ENCODE data around the gene RNF114. TPM values are rescaled to one million over a fixed set of nuclear protein-coding genes. Genes with fewer than 3 reads are reported as not detected.
"Not testable (repeated sequence)": the region's sequence is repeated elsewhere in the genome, so short reads cannot be mapped to it uniquely, and the experiment has no call there.

RNF114 gene
- polyA plus RNA-seq, 1 donor (not counting 4 experiments of a cell fraction or from before 2014, with no cell fraction given): 58.4 TPM

DNA sequence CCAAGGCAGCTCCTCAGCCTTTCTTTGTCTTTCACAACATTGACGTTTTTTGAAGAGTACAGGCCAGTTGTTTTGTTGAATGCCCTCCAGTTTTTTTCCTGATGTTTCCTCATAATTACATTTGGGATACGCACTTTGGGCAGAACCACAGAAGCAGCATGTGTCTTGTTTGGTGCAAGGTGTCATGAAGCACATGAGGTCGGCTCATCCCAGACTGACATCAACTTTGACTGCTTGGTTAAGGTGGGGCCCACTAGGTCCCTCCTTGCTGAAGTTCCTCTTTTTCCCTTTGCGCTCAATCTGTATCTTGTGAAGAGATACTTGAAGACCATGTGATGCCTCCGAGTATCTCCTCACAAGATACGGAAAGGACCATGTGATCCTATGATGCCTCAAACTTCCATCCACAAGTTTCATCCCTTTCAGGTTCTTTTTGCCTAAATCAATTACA lies 57.1 kb downstream of the RNF114 start:
- H3K9me3 ChIP-seq (ENCODE audit: control insufficient read depth, low read depth, low read length): no peaks in the 10 kb centered on the region
- no peak overlapping the region for H3K27ac ChIP-seq (ENCODE audit: control insufficient read depth, insufficient read depth, low read length)
- no peaks in the 10 kb centered on the region for H4K20me1 ChIP-seq (ENCODE audit: control insufficient read depth, extremely low read depth, insufficient read depth, low read length)
- dilution Hi-C loops (cut with MboI; ENCODE audit: extremely low pct_ligation_motif_present, low sequenced_read_pairs): no loop called here
- no peak overlapping the region for H3K4me3 ChIP-seq (ENCODE audit: control insufficient read depth in 2 of 3, extremely low read depth in 1 of 3, insufficient read depth in 2 of 3, low read depth in 1 of 3, low read length in 3 of 3)
- no peak for FAIRE-seq
- H3K9me1 ChIP-seq (ENCODE audit: control insufficient read depth, extremely low read depth, insufficient read depth, low read length): no peaks in the 10 kb centered on the region
- H2AFZ ChIP-seq (ENCODE audit: control insufficient read depth, low read length): no peak overlapping the region
- no peaks in the 10 kb centered on the region for H3K36me3 ChIP-seq (ENCODE audit: control insufficient read depth in 2 of 2, extremely low read depth in 1 of 2, insufficient read depth in 2 of 2, low read length in 2 of 2)
- no peak overlapping the region for H3K9ac ChIP-seq (ENCODE audit: control insufficient read depth, extremely low read depth, insufficient read depth, low read length)
- H3K79me2 ChIP-seq (ENCODE audit: control insufficient read depth, insufficient read depth, low read length): no peaks in the 10 kb centered on the region
- H3K4me1 ChIP-seq (ENCODE audit: control insufficient read depth, extremely low read depth, insufficient read depth, low read length): no peaks in the 10 kb centered on the region
- no peaks in the 10 kb centered on the region for H3K27me3 ChIP-seq (ENCODE audit: control insufficient read depth, extremely low read depth, insufficient read depth, low read length)
- no peak for DNase-seq (ENCODE audit: low read depth, low spot score)
- H3K4me2 ChIP-seq (ENCODE audit: control insufficient read depth, extremely low read depth, insufficient read depth, low read depth, low read length): no peak overlapping the region
- no peak for TF ChIP-seq EZH2 (IDR thresholded peaks at IDR 0.05; ENCODE audit: low read length)
- TF ChIP-seq, protein P1, sequence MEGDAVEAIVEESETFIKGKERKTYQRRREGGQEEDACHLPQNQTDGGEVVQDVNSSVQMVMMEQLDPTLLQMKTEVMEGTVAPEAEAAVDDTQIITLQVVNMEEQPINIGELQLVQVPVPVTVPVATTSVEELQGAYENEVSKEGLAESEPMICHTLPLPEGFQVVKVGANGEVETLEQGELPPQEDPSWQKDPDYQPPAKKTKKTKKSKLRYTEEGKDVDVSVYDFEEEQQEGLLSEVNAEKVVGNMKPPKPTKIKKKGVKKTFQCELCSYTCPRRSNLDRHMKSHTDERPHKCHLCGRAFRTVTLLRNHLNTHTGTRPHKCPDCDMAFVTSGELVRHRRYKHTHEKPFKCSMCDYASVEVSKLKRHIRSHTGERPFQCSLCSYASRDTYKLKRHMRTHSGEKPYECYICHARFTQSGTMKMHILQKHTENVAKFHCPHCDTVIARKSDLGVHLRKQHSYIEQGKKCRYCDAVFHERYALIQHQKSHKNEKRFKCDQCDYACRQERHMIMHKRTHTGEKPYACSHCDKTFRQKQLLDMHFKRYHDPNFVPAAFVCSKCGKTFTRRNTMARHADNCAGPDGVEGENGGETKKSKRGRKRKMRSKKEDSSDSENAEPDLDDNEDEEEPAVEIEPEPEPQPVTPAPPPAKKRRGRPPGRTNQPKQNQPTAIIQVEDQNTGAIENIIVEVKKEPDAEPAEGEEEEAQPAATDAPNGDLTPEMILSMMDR (optimal IDR thresholded peaks at IDR 0.05 in 1 of 3, IDR thresholded peaks at IDR 0.05 in 1 of 3, conservative IDR thresholded peaks at IDR 0.05 in 1 of 3; ENCODE audit: extremely low read depth in 1 of 3, insufficient read depth in 2 of 3, low read length in 3 of 3): no peak

DNA sequence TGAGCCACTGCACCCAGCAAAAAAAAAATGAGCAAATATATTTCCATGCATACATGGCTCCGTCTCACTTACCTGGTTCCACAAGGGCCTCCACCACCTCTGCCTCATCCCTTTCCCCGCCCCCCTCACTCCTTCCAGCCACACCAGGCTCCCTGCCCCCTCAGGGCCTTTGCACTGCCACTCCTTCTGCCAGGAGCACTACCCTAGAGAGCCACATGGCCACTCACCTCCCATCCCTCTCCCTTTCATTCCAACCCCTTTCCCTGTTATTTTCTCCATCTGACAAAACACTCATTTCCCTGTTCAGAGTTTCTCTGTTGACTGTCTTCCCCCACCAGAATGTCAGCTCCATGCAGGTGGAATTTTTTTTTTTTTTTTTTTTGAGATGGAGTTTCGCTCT lies 59.4 kb downstream of the RNF114 start:
- no peaks in the 10 kb centered on the region for H3K9me1 ChIP-seq (ENCODE audit: control insufficient read depth, extremely low read depth, insufficient read depth, low read length)
- no peaks in the 10 kb centered on the region for H3K36me3 ChIP-seq (ENCODE audit: control insufficient read depth in 2 of 2, extremely low read depth in 1 of 2, insufficient read depth in 2 of 2, low read length in 2 of 2)
- no peaks in the 10 kb centered on the region for H3K9me3 ChIP-seq (ENCODE audit: control insufficient read depth, low read depth, low read length)
- H4K20me1 ChIP-seq (ENCODE audit: control insufficient read depth, extremely low read depth, insufficient read depth, low read length): no peaks in the 10 kb centered on the region
- dilution Hi-C loops (cut with MboI; ENCODE audit: extremely low pct_ligation_motif_present, low sequenced_read_pairs): no loop called here
- H3K4me2 ChIP-seq (ENCODE audit: control insufficient read depth, extremely low read depth, insufficient read depth, low read depth, low read length): no peak overlapping the region
- no peaks in the 10 kb centered on the region for H3K79me2 ChIP-seq (ENCODE audit: control insufficient read depth, insufficient read depth, low read length)
- no peak overlapping the region for H3K9ac ChIP-seq (ENCODE audit: control insufficient read depth, extremely low read depth, insufficient read depth, low read length)
- no peaks in the 10 kb centered on the region for H3K27me3 ChIP-seq (ENCODE audit: control insufficient read depth, extremely low read depth, insufficient read depth, low read length)
- FAIRE-seq (no peak), DNase-seq (ENCODE audit: low read depth, low spot score) (no peak)
- H3K4me1 ChIP-seq (ENCODE audit: control insufficient read depth, extremely low read depth, insufficient read depth, low read length): no peaks in the 10 kb centered on the region
- H3K4me3 ChIP-seq (ENCODE audit: control insufficient read depth in 2 of 3, extremely low read depth in 1 of 3, insufficient read depth in 2 of 3, low read depth in 1 of 3, low read length in 3 of 3): no peak overlapping the region
- TF ChIP-seq EZH2 (IDR thresholded peaks at IDR 0.05; ENCODE audit: low read length): no peak
- TF ChIP-seq, protein P1 (optimal IDR thresholded peaks at IDR 0.05 in 1 of 3, IDR thresholded peaks at IDR 0.05 in 1 of 3, conservative IDR thresholded peaks at IDR 0.05 in 1 of 3; ENCODE audit: extremely low read depth in 1 of 3, insufficient read depth in 2 of 3, low read length in 3 of 3): no peak
- no peak overlapping the region for H2AFZ ChIP-seq (ENCODE audit: control insufficient read depth, low read length)
- H3K27ac ChIP-seq (ENCODE audit: control insufficient read depth, insufficient read depth, low read length): no peak overlapping the region

- H3K36me3 ChIP-seq (ENCODE audit: control insufficient read depth in 2 of 2, extremely low read depth in 1 of 2, insufficient read depth in 2 of 2, low read length in 2 of 2); H3K9ac ChIP-seq (ENCODE audit: control insufficient read depth, extremely low read depth, insufficient read depth, low read length); H3K4me3 ChIP-seq (ENCODE audit: control insufficient read depth in 2 of 3, extremely low read depth in 1 of 3, insufficient read depth in 2 of 3, low read depth in 1 of 3, low read length in 3 of 3); H3K9me1 ChIP-seq (ENCODE audit: control insufficient read depth, extremely low read depth, insufficient read depth, low read length); H3K79me2 ChIP-seq (ENCODE audit: control insufficient read depth, insufficient read depth, low read length); FAIRE-seq; H3K4me2 ChIP-seq (ENCODE audit: control insufficient read depth, extremely low read depth, insufficient read depth, low read depth, low read length); H3K9me3 ChIP-seq (ENCODE audit: control insufficient read depth, low read depth, low read length); H4K20me1 ChIP-seq (ENCODE audit: control insufficient read depth, extremely low read depth, insufficient read depth, low read length); DNase-seq (ENCODE audit: low read depth, low spot score); H2AFZ ChIP-seq (ENCODE audit: control insufficient read depth, low read length); H3K27ac ChIP-seq (ENCODE audit: control insufficient read depth, insufficient read depth, low read length); H3K27me3 ChIP-seq (ENCODE audit: control insufficient read depth, extremely low read depth, insufficient read depth, low read length); dilution Hi-C loops (cut with MboI; ENCODE audit: extremely low pct_ligation_motif_present, low sequenced_read_pairs); H3K4me1 ChIP-seq (ENCODE audit: control insufficient read depth, extremely low read depth, insufficient read depth, low read length): not testable (repeated sequence)
These were observed 62.4 kb downstream of the RNF114 start for GRCh38 chr20:49998478-49999188.
